ENCODE data around the gene GOLGA3.

- no peak for TF ChIP-seq CTCF (conservative IDR thresholded peaks at IDR 0.05; ENCODE audit: low read depth in 2 of 2)
- TF ChIP-seq EZH2 (IDR thresholded peaks at IDR 0.05; ENCODE audit: low read depth, unreplicated experiment): no peak
- TF ChIP-seq REST (IDR thresholded peaks at IDR 0.05; ENCODE audit: unreplicated experiment): no peak
- TF ChIP-seq POLR2AphosphoS5 (IDR thresholded peaks at IDR 0.05; ENCODE audit: low read depth): no peak
- TF ChIP-seq JUNB (IDR thresholded peaks at IDR 0.05; ENCODE audit: unreplicated experiment): no peak
- no peak for TF ChIP-seq ETS1 (IDR thresholded peaks at IDR 0.05)
- TF ChIP-seq CREB1 (CRISPR knock-in tag; IDR thresholded peaks at IDR 0.05; ENCODE audit: low read depth): no peak
- TF ChIP-seq EZH2phosphoT487 (IDR thresholded peaks at IDR 0.05; ENCODE audit: unreplicated experiment): no peak
These were observed 21.2 kb downstream of the GOLGA3 start for GRCh38 chr12:132807295-132808092.

Data from GM23338 (cell line).